Omental fat pad (tissue), 4 donors: ENCODE results near the gene EED. TPM values are rescaled to one million over a fixed set of nuclear protein-coding genes. Genes with fewer than 3 reads are reported as not detected.

ENCODE experiments used
- ATAC-seq: fragments of 150-250 bp; one replicate; pipeline ENCODE4 v1.9.1; 2016; ENCODE audit warnings: mild to moderate bottlenecking, moderate library complexity; ENCODE audit not compliant: low FRiP score
- DNase-seq: peaks from one replicate; pipeline ENCODE4 v3.0.0-alpha.2; 2019; ENCODE audit warnings: low spot score
- total RNA-seq, 4 donors: library from RNA; depleted of rRNA; stranded (reverse); fragments of >200 nt; gene quantifications; one replicate each; pipeline ENCODE4 v1.1.0, GENCODE V29; 2016
- TF ChIP-seq, protein P1 (sequence below), 3 donors: fragments of 450-650 bp; IDR thresholded peaks; one replicate each; pipeline ENCODE4 v1.5.1; 2016 to 2017; ENCODE audit warnings: antibody characterized with exemption in 3 of 3, mild to moderate bottlenecking in 3 of 3, moderate library complexity in 2 of 3

The EED gene, protein sequence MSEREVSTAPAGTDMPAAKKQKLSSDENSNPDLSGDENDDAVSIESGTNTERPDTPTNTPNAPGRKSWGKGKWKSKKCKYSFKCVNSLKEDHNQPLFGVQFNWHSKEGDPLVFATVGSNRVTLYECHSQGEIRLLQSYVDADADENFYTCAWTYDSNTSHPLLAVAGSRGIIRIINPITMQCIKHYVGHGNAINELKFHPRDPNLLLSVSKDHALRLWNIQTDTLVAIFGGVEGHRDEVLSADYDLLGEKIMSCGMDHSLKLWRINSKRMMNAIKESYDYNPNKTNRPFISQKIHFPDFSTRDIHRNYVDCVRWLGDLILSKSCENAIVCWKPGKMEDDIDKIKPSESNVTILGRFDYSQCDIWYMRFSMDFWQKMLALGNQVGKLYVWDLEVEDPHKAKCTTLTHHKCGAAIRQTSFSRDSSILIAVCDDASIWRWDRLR
- 10 to 100 TPM; 13.2 to 29.6 (median 18.9) TPM for total RNA-seq

DNA sequence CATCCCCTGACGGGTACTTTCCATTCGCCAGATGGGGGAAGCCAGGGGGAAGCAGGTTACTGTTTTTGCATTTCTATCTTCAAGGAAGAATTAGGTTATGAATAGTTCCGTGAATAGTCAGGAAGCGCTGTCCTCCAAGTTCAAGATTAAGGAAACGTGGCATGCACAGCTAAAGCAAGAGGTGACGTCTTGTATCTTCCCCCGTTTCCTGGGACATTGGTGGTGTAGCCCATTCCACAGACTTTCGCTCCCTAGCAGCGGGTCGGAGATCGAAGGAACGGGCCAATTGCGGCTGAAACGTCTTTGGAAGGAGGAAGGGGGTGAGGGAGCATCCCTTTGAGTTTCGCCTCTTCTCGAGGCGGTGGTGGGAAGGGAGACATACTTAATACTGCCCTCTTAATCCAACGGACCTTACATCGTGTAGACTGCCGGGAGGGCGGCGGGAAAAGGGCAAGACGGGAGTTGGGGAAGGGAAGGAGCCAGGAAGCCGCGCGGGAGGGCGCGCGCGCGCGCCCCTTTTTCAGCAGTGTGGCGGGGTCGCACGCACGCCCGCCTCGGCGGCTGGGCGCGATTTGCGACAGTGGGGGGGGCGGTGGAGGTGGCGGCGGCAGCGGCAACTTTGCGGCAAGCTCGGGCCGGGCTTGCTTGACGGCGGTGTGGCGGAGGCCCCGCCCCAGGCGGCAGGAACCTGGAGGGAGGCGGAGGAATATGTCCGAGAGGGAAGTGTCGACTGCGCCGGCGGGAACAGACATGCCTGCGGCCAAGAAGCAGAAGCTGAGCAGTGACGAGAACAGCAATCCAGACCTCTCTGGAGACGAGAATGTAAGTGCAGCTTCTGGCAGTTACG lies at the start of gene EED:
TSS of gene EED (plus strand) at position 232 of the 847 bp plus-strand sequence. CDS start at position 709, 477 bp downstream.
- TF ChIP-seq, protein P1, sequence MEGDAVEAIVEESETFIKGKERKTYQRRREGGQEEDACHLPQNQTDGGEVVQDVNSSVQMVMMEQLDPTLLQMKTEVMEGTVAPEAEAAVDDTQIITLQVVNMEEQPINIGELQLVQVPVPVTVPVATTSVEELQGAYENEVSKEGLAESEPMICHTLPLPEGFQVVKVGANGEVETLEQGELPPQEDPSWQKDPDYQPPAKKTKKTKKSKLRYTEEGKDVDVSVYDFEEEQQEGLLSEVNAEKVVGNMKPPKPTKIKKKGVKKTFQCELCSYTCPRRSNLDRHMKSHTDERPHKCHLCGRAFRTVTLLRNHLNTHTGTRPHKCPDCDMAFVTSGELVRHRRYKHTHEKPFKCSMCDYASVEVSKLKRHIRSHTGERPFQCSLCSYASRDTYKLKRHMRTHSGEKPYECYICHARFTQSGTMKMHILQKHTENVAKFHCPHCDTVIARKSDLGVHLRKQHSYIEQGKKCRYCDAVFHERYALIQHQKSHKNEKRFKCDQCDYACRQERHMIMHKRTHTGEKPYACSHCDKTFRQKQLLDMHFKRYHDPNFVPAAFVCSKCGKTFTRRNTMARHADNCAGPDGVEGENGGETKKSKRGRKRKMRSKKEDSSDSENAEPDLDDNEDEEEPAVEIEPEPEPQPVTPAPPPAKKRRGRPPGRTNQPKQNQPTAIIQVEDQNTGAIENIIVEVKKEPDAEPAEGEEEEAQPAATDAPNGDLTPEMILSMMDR (IDR thresholded peaks at IDR 0.05) = no peak
- ATAC-seq (peak; percentile 93), DNase-seq (peak; percentile 67)

DNA sequence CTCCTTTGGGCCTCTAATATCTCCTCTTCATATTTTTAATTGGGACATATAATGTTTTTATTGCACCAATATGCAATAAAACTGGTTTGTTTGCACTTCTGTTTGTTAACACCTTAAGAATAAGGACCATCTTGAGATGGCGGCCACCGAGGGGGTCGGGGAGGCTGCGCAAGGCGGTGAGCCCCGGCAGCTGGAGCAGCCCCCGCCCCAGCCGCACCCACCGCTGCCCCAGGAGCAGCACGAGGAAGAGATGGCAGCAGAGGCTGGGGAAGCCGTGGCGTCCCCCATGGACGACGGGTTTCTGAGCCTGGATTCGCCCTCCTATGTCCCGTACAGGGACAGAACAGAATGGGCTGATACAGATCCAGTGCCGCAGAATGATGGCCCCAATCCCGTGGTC lies 49.6 kb upstream of the EED start:
- TF ChIP-seq, protein P1 (IDR thresholded peaks at IDR 0.05) = no peak
- ATAC-seq (no peak), DNase-seq (no peak)

DNA sequence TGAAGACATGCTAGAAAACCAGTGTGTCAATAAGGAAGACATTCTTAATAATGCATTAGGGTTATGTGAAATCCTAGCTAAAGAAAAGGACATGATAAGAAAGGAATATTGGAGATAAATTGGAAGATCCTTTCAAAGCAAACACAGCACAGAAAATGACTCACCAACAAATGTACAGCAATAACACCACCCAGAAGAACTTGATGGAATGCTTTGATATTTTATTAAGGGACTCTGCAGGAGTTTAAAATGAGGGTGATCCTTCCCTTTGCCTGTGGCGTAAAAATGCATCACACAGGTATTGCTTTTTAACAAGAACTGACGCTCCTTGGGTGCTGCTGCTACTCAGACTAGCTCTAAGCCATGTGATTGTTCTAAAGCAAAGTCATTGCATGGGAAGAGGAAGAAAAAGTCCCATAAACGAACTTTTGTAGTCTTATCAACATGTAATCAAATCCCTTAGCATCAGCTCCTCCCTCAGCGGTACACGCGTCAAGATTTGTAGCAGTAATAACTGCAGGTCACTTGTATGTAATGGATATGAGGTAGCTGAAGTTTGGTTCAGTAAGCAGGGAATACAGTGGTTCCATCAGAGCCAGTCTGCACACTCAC lies 48.4 kb upstream of the EED start:
- no peak for DNase-seq
- TF ChIP-seq, protein P1 (IDR thresholded peaks at IDR 0.05) = no peak
- no peak for ATAC-seq

DNA sequence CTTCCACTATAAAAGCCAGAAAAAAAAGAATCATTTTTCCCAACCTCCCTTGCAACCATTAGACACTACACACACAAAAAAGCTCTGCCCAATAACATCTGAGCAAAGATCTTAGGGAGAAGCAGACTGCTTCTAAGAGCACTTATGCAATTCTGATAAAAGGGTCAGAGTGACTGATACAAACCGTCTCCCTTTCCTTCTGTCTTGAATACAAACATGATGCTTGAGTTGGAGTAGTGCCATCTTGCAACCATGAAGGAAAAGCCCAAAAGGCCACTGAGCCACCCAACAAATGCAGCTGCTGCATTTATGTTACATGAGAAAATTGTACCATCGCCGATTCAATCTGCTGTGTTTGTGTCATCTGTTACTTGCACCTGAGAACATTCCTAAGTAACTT lies 47.6 kb upstream of the EED start:
- DNase-seq = no peak
- ATAC-seq = no peak
- TF ChIP-seq, protein P1 (IDR thresholded peaks at IDR 0.05) = no peak

DNA sequence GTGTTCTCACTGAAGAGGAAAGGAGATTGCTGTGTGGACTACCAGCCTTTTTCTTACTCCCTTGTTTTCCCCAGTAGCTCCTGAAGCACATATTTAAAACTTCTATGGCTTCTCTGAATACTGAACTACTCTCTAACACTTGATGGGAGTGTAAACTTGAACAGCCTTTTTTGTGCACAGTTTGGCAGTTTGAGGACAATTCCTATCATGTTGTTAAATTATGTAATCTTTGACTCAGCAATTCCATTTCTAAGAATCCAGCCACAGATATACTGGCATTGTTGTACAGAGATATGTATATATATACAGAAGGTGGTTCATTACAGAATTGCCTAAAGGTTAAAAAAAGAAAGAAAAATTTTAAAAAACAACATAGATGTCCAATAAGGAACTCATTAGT lies 47.1 kb upstream of the EED start:
- ATAC-seq (no peak), DNase-seq (no peak)
- TF ChIP-seq, protein P1 (IDR thresholded peaks at IDR 0.05) = no peak

DNA sequence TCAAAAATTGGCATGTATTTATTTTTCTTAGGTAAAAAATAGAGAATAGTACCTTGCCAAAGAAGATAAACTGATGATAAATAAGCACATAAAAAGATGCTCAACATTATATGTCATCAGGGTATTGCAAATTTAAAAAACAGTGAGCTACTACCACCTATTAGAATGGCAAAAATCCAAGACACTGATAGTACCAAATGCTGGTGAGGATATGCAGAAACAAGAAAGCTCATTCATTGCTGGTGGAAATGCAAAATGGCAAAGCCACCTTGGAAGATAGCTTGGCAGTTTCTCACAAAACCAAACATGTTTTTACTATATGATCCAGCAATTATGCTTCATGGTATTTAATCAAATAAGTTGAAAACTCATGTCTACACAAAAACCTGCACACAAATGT lies 46.4 kb upstream of the EED start:
- DNase-seq (no peak), ATAC-seq (no peak)
- TF ChIP-seq, protein P1 (IDR thresholded peaks at IDR 0.05) = no peak
